Activated CD4-positive, alpha-beta memory T cell treated with anti-CD3 and anti-CD28 coated beads for 36 hours (primary cell): ENCODE data around the gene CCNG2. TPM values are rescaled to one million over a fixed set of nuclear protein-coding genes. Genes with fewer than 3 reads are reported as not detected.

ENCODE experiments used
- CTCF ChIA-PET: fragments of 350-600 bp; sonication (Branson Sonifier 250); formaldehyde crosslinking; loops from one replicate; lab custom pipeline; 2021; ENCODE audit warnings: antibody characterized with exemption, inconsistent platforms; lab: Charles Lee
- POLR2A ChIA-PET: fragments of 350-600 bp; sonication (Branson Sonifier 250); formaldehyde crosslinking; loops from one replicate; lab custom pipeline; 2021; ENCODE audit warnings: antibody characterized with exemption; lab: Charles Lee
- DNase-seq: peaks from one replicate; pipeline ENCODE4 v3.0.0-alpha.2; 2020
- H3K27ac Mint-ChIP-seq: one replicate; pipeline ENCODE4 v1.8.0; 2021; ENCODE audit warnings: mixed read lengths
- H3K27me3 Mint-ChIP-seq: one replicate; pipeline ENCODE4 v1.8.0; 2021; ENCODE audit warnings: mixed read lengths
- H3K36me3 Mint-ChIP-seq: one replicate; pipeline ENCODE4 v1.8.0; 2021; ENCODE audit warnings: mixed read lengths
- H3K4me1 Mint-ChIP-seq: one replicate; pipeline ENCODE4 v1.8.0; 2021; ENCODE audit warnings: low read depth, mixed read lengths
- H3K4me3 Mint-ChIP-seq: one replicate; pipeline ENCODE4 v1.8.0; 2021; ENCODE audit warnings: mild to moderate bottlenecking, mixed read lengths
- H3K9me3 Mint-ChIP-seq: one replicate; pipeline ENCODE4 v1.8.0; 2021; ENCODE audit warnings: mixed read lengths
- intact Hi-C: fragments of 100-400 bp; cut with micrococcal nuclease; formaldehyde crosslinking; loops from one replicate; pipeline ENCODE4 v1.15.1; 2023
- total RNA-seq, 2 experiments: library from RNA; stranded (reverse); gene quantifications; one replicate each; pipeline ENCODE4 v1.2.3, GENCODE V29; 2021

CCNG2 gene
- total RNA-seq, 2 experiments from 2014 or later: 23.9 to 25.1 TPM

- H3K36me3 Mint-ChIP-seq: no peaks in the 10 kb centered on the region
These were observed 26.9 kb downstream of the CCNG2 start for GRCh38 chr4:77183777-77184420.

GRCh38 chr4:77184974-77185373, 28.0 kb downstream of the CCNG2 start:
- POLR2A ChIA-PET: no interaction called here
- H3K27me3 Mint-ChIP-seq: peaks cover 5% of the 10 kb centered on the region
- no peak overlapping the region for H3K4me3 Mint-ChIP-seq
- no peak overlapping the region for H3K27ac Mint-ChIP-seq
- DNase-seq: no peak
- H3K36me3 Mint-ChIP-seq: no peaks in the 10 kb centered on the region
- no peaks in the 10 kb centered on the region for H3K9me3 Mint-ChIP-seq
- CTCF ChIA-PET: no interaction called here
- H3K4me1 Mint-ChIP-seq: no peaks in the 10 kb centered on the region
- intact Hi-C loops: no loop called here

More at GRCh38 chr4:77183777-77184420, 26.9 kb downstream of the CCNG2 start:
- DNase-seq: no peak
- intact Hi-C loops: no loop called here
- Mint-ChIP-seq H3K27me3 (peaks cover 5% of the 10 kb centered on the region), H3K9me3 (no peaks in the 10 kb centered on the region), H3K27ac (no peak overlapping the region), H3K4me1 (no peaks in the 10 kb centered on the region), H3K4me3 (no peak overlapping the region)
- ChIA-PET POLR2A (no interaction called here), CTCF (interaction anchor here (0.7 kb wide), 1 partner anchor 908 kb away, joined by 3 read pairs; no protein-coding TSS in a partner anchor)

GRCh38 chr4:77185686-77186085, 28.7 kb downstream of the CCNG2 start:
- no peak overlapping the region for H3K4me3 Mint-ChIP-seq
- no peaks in the 10 kb centered on the region for H3K9me3 Mint-ChIP-seq
- H3K27me3 Mint-ChIP-seq: peaks cover 7% of the 10 kb centered on the region
- intact Hi-C loops: no loop called here
- H3K27ac Mint-ChIP-seq: no peak overlapping the region
- ChIA-PET CTCF (no interaction called here), POLR2A (no interaction called here)
- no peak for DNase-seq
- H3K36me3 Mint-ChIP-seq: no peaks in the 10 kb centered on the region
- no peaks in the 10 kb centered on the region for H3K4me1 Mint-ChIP-seq

- Mint-ChIP-seq H3K27ac (no peak overlapping the region), H3K9me3 (no peaks in the 10 kb centered on the region), H3K4me1 (no peaks in the 10 kb centered on the region), H3K36me3 (no peaks in the 10 kb centered on the region), H3K4me3 (no peak overlapping the region), H3K27me3 (peaks cover 7% of the 10 kb centered on the region)
- DNase-seq: no peak
- ChIA-PET POLR2A (no interaction called here), CTCF (interaction anchor here (0.8 to 5.3 kb wide), 4 partner anchors 14 to 322 kb away, joined by 3 to 36 read pairs (median 4); no protein-coding TSS in a partner anchor)
- intact Hi-C loops: no loop called here
These were observed 30.3 kb downstream of the CCNG2 start for GRCh38 chr4:77187322-77187721.

GRCh38 chr4:77188498-77189220, 31.7 kb downstream of the CCNG2 start:
- peaks cover 7% of the 10 kb centered on the region for H3K4me1 Mint-ChIP-seq
- H3K27ac Mint-ChIP-seq: no peak overlapping the region
- H3K4me3 Mint-ChIP-seq: no peak overlapping the region
- no peaks in the 10 kb centered on the region for H3K9me3 Mint-ChIP-seq
- H3K27me3 Mint-ChIP-seq: peaks cover 3% of the 10 kb centered on the region
- CTCF ChIA-PET: interaction anchor here (0.6 to 5.3 kb wide), 3 partner anchors 14 to 94 kb away, joined by 3 to 36 read pairs (median 4); no protein-coding TSS in a partner anchor
- H3K36me3 Mint-ChIP-seq: no peaks in the 10 kb centered on the region
- DNase-seq: no peak
- POLR2A ChIA-PET: no interaction called here
- intact Hi-C loops: no loop called here

GRCh38 chr4:77189412-77189811, 32.4 kb downstream of the CCNG2 start:
- POLR2A ChIA-PET: no interaction called here
- no peak overlapping the region for H3K27ac Mint-ChIP-seq
- intact Hi-C loops: no loop called here
- H3K4me3 Mint-ChIP-seq: no peak overlapping the region
- no peaks in the 10 kb centered on the region for H3K36me3 Mint-ChIP-seq
- H3K9me3 Mint-ChIP-seq: no peaks in the 10 kb centered on the region
- H3K27me3 Mint-ChIP-seq: peaks cover 3% of the 10 kb centered on the region
- H3K4me1 Mint-ChIP-seq: peaks cover 15% of the 10 kb centered on the region
- CTCF ChIA-PET: interaction anchor here (0.6 to 5.3 kb wide), 4 partner anchors 9 to 95 kb away, joined by 3 to 36 read pairs (median 4); no protein-coding TSS in a partner anchor
- DNase-seq: no peak

GRCh38 chr4:77190053-77190452, 33.0 kb downstream of the CCNG2 start:
- DNase-seq: no peak
- no peak overlapping the region for H3K4me3 Mint-ChIP-seq
- ChIA-PET CTCF (interaction anchor here (1.0 to 5.3 kb wide), 2 partner anchors 9 to 13 kb away, joined by 4 to 36 read pairs; no protein-coding TSS in a partner anchor), POLR2A (no interaction called here)
- H3K27ac Mint-ChIP-seq: no peak overlapping the region
- no peaks in the 10 kb centered on the region for H3K36me3 Mint-ChIP-seq
- no peaks in the 10 kb centered on the region for H3K9me3 Mint-ChIP-seq
- intact Hi-C loops: loop anchor here (10.0 kb wide), 1 partner anchor 435 kb away; no protein-coding TSS in a partner anchor
- peaks cover 18% of the 10 kb centered on the region for H3K4me1 Mint-ChIP-seq
- peaks cover 3% of the 10 kb centered on the region for H3K27me3 Mint-ChIP-seq

GRCh38 chr4:77193046-77193445, 36.0 kb downstream of the CCNG2 start:
- H3K27ac Mint-ChIP-seq: peak overlapping the region; percentile 81
- peaks cover 3% of the 10 kb centered on the region for H3K27me3 Mint-ChIP-seq
- intact Hi-C loops: loop anchor here (1.0 to 10.0 kb wide), 4 partner anchors 10 to 438 kb away; partner anchors contain the start of gene CCNG2
- POLR2A ChIA-PET: interaction anchor here (0.9 to 1.9 kb wide), 2 partner anchors 29 to 35 kb away, joined by 3 to 8 read pairs; no protein-coding TSS in a partner anchor
- CTCF ChIA-PET: interaction anchor here (0.6 to 3.1 kb wide), 4 partner anchors 10 to 146 kb away, joined by 3 to 49 read pairs (median 10); no protein-coding TSS in a partner anchor
- no peak for DNase-seq
- H3K36me3 Mint-ChIP-seq: no peaks in the 10 kb centered on the region
- peaks cover 18% of the 10 kb centered on the region for H3K4me1 Mint-ChIP-seq
- peak overlapping the region; percentile 82 for H3K4me3 Mint-ChIP-seq
- H3K9me3 Mint-ChIP-seq: no peaks in the 10 kb centered on the region

GRCh38 chr4:77193511-77194102, 36.6 kb downstream of the CCNG2 start:
- Mint-ChIP-seq H3K4me1 (peaks cover 18% of the 10 kb centered on the region), H3K36me3 (no peaks in the 10 kb centered on the region), H3K9me3 (no peaks in the 10 kb centered on the region), H3K27ac (peak overlapping the region; percentile 81), H3K4me3 (peak overlapping the region; percentile 82), H3K27me3 (peaks cover 2% of the 10 kb centered on the region)
- ChIA-PET POLR2A (interaction anchor here (0.9 to 1.9 kb wide), 2 partner anchors 29 to 36 kb away, joined by 3 to 8 read pairs; no protein-coding TSS in a partner anchor), CTCF (interaction anchor here (0.6 to 3.1 kb wide), 5 partner anchors 9 to 146 kb away, joined by 3 to 49 read pairs (median 4); no protein-coding TSS in a partner anchor)
- intact Hi-C loops: loop anchor here (1.0 to 10.0 kb wide), 4 partner anchors 10 to 439 kb away; partner anchors contain the start of gene CCNG2
- peak; percentile 85 for DNase-seq

- no peaks in the 10 kb centered on the region for H3K36me3 Mint-ChIP-seq
- peaks cover 18% of the 10 kb centered on the region for H3K4me1 Mint-ChIP-seq
- H3K9me3 Mint-ChIP-seq: no peaks in the 10 kb centered on the region
- peaks cover 2% of the 10 kb centered on the region for H3K27me3 Mint-ChIP-seq
- no peak overlapping the region for H3K4me3 Mint-ChIP-seq
- intact Hi-C loops: loop anchor here (10.0 kb wide), 1 partner anchor 440 kb away; no protein-coding TSS in a partner anchor
- peak; percentile 14 for DNase-seq
- H3K27ac Mint-ChIP-seq: no peak overlapping the region
- CTCF ChIA-PET: interaction anchor here (0.7 to 3.1 kb wide), 3 partner anchors 9 to 142 kb away, joined by 3 to 49 read pairs (median 15); no protein-coding TSS in a partner anchor
- POLR2A ChIA-PET: interaction anchor here (1.9 kb wide), 1 partner anchor 36 kb away, joined by 8 read pairs; no protein-coding TSS in a partner anchor
These were observed 37.4 kb downstream of the CCNG2 start for GRCh38 chr4:77194366-77194765.

GRCh38 chr4:77194989-77195388, 38.0 kb downstream of the CCNG2 start:
- H3K4me1 Mint-ChIP-seq: peaks cover 18% of the 10 kb centered on the region
- DNase-seq: no peak
- no peak overlapping the region for H3K27ac Mint-ChIP-seq
- peaks cover 2% of the 10 kb centered on the region for H3K27me3 Mint-ChIP-seq
- H3K4me3 Mint-ChIP-seq: no peak overlapping the region
- H3K36me3 Mint-ChIP-seq: no peaks in the 10 kb centered on the region
- ChIA-PET POLR2A (interaction anchor here (1.9 kb wide), 1 partner anchor 37 kb away, joined by 8 read pairs; no protein-coding TSS in a partner anchor), CTCF (interaction anchor here (2.4 to 3.1 kb wide), 2 partner anchors 8 to 100 kb away, joined by 15 to 49 read pairs; no protein-coding TSS in a partner anchor)
- intact Hi-C loops: loop anchor here (10.0 kb wide), 1 partner anchor 440 kb away; no protein-coding TSS in a partner anchor
- H3K9me3 Mint-ChIP-seq: no peaks in the 10 kb centered on the region
